Neural progenitor cell (in vitro differentiated cells): ENCODE results near the gene UTP11. TPM values are rescaled to one million over a fixed set of nuclear protein-coding genes. Genes with fewer than 3 reads are reported as not detected.

Source experiments
- DNase-seq: peaks from one replicate; pipeline ENCODE4 v3.0.0-alpha.2; 2016; ENCODE audit warnings: low spot score
- H2AFZ ChIP-seq: fragments of 200-600 bp; sonication (generic); replicated peaks from 2 replicates; pipeline ENCODE4 v1.6.1; 2016; ENCODE audit warnings: antibody characterized with exemption
- H3F3A ChIP-seq: fragments of 200-600 bp; sonication (generic); 2 replicates; pipeline ENCODE4 v1.6.1; 2016; ENCODE audit warnings: antibody characterized with exemption, low read depth
- H3K27ac ChIP-seq: fragments of 200-600 bp; sonication (generic); 2 replicates; pipeline ENCODE4 v1.5.1; 2016; ENCODE audit warnings: mild to moderate bottlenecking
- H3K27me3 ChIP-seq: fragments of 200-600 bp; sonication (generic); 2 replicates; pipeline ENCODE4 v1.6.1; 2016; ENCODE audit warnings: mild to moderate bottlenecking, moderate library complexity
- H3K36me3 ChIP-seq: fragments of 200-600 bp; sonication (generic); 2 replicates; pipeline ENCODE4 v1.5.1; 2016
- H3K4me1 ChIP-seq: fragments of 200-600 bp; sonication (generic); 2 replicates; pipeline ENCODE4 v1.6.1; 2016; ENCODE audit warnings: mixed run types
- H3K4me2 ChIP-seq: fragments of 200-600 bp; sonication (generic); 2 replicates; pipeline ENCODE4 v1.6.1; 2016
- H3K4me3 ChIP-seq: fragments of 200-600 bp; sonication (generic); 2 replicates; pipeline ENCODE4 v1.5.1; 2016
- H3K79me2 ChIP-seq: fragments of 200-600 bp; sonication (generic); 2 replicates; pipeline ENCODE4 v1.6.1; 2016; ENCODE audit warnings: low read depth
- H3K9ac ChIP-seq: fragments of 200-600 bp; sonication (generic); 2 replicates; pipeline ENCODE4 v1.6.1; 2016
- H3K9me3 ChIP-seq: fragments of 200-600 bp; sonication (generic); 2 replicates; pipeline ENCODE4 v1.5.1; 2016; ENCODE audit warnings: low read depth
- H4K20me1 ChIP-seq: fragments of 200-600 bp; sonication (generic); 2 replicates; pipeline ENCODE4 v1.6.1; 2016; ENCODE audit warnings: low read depth
- H3K27ac Mint-ChIP-seq: 3 replicates; pipeline ENCODE4 v1.8.0; 2021; ENCODE audit warnings: mixed read lengths
- H3K27me3 Mint-ChIP-seq: 2 replicates; pipeline ENCODE4 v1.8.0; 2022; ENCODE audit warnings: low read depth, mild to moderate bottlenecking, inconsistent platforms, moderate library complexity, mixed read lengths; ENCODE audit not compliant: insufficient read depth
- H3K36me3 Mint-ChIP-seq: 3 replicates; pipeline ENCODE4 v1.8.0; 2021; ENCODE audit warnings: mixed read lengths
- H3K4me1 Mint-ChIP-seq: 3 replicates; pipeline ENCODE4 v1.8.0; 2021; ENCODE audit warnings: mixed read lengths
- H3K4me3 Mint-ChIP-seq: 3 replicates; pipeline ENCODE4 v1.8.0; 2021; ENCODE audit warnings: mild to moderate bottlenecking, moderate library complexity, mixed read lengths
- H3K9me3 Mint-ChIP-seq: 3 replicates; pipeline ENCODE4 v1.8.0; 2020; ENCODE audit warnings: mixed read lengths
- EZH2 ChIP-seq: fragments of 200-600 bp; sonication (generic); IDR thresholded peaks from 2 replicates; pipeline ENCODE4 v1.6.1; 2017; ENCODE audit warnings: antibody characterized with exemption, mild to moderate bottlenecking, moderate library complexity
- EZH2phosphoT487 ChIP-seq: fragments of 200-600 bp; sonication (generic); IDR thresholded peaks from 2 replicates; pipeline ENCODE4 v1.6.1; 2017; ENCODE audit warnings: antibody characterized with exemption
- total RNA-seq: library from RNA; depleted of rRNA; stranded (reverse); fragments of >200 nt; gene quantifications from 2 replicates; pipeline ENCODE4 v1.2.3, GENCODE V29; 2015; ENCODE audit warnings: low replicate concordance
- TF ChIP-seq, protein P1 (sequence below): fragments of 200-600 bp; sonication (generic); IDR thresholded peaks from 2 replicates; pipeline ENCODE4 v1.5.1; 2017; ENCODE audit warnings: antibody characterized with exemption, mild to moderate bottlenecking

The UTP11 gene
- total RNA-seq, 1 donor from 2014 or later: 86.0 TPM

DNA sequence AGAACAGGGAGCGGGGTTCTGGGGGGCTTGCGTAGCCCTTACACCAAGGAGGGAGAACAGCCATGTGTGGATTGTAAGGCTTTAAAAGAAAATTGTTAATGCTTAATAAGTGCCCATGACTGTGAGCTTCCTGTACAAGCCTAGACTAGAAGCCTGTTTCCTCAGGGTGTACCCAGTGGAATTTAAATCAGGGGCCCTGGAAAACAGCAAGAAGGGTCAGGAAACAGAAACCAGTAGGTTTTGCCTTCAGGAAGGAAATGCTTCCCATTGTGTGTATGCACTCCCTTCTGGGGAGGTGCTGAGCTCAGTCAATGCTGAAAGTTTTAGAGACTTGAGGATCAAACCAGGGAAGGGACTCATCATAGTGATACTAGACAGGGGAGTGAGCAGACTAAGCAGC is 12.7 kb downstream of the UTP11 start:
- peaks cover 6% of the 10 kb centered on the region for H3K36me3 ChIP-seq
- H3K4me3 Mint-ChIP-seq: no peak overlapping the region
- H3K4me3 ChIP-seq: no peak overlapping the region
- H3K9ac ChIP-seq: no peak overlapping the region
- H4K20me1 ChIP-seq: peaks cover 32% of the 10 kb centered on the region
- peaks cover 31% of the 10 kb centered on the region for H3K4me1 Mint-ChIP-seq
- H3K27ac ChIP-seq: no peak overlapping the region
- no peak overlapping the region for H3K27ac Mint-ChIP-seq
- H3K9me3 ChIP-seq: no peaks in the 10 kb centered on the region
- H3K27me3 Mint-ChIP-seq: peaks cover 12% of the 10 kb centered on the region
- no peak overlapping the region for H3K4me2 ChIP-seq
- H3K79me2 ChIP-seq: peaks cover 4% of the 10 kb centered on the region
- peaks cover 35% of the 10 kb centered on the region for H3K4me1 ChIP-seq
- peaks cover 41% of the 10 kb centered on the region for H3F3A ChIP-seq
- no peak overlapping the region for H2AFZ ChIP-seq
- H3K36me3 Mint-ChIP-seq: peaks cover 14% of the 10 kb centered on the region
- H3K9me3 Mint-ChIP-seq: no peaks in the 10 kb centered on the region
- no peak for DNase-seq
- H3K27me3 ChIP-seq: no peaks in the 10 kb centered on the region
- TF ChIP-seq EZH2phosphoT487 (no peak), EZH2 (no peak)
- TF ChIP-seq, protein P1, sequence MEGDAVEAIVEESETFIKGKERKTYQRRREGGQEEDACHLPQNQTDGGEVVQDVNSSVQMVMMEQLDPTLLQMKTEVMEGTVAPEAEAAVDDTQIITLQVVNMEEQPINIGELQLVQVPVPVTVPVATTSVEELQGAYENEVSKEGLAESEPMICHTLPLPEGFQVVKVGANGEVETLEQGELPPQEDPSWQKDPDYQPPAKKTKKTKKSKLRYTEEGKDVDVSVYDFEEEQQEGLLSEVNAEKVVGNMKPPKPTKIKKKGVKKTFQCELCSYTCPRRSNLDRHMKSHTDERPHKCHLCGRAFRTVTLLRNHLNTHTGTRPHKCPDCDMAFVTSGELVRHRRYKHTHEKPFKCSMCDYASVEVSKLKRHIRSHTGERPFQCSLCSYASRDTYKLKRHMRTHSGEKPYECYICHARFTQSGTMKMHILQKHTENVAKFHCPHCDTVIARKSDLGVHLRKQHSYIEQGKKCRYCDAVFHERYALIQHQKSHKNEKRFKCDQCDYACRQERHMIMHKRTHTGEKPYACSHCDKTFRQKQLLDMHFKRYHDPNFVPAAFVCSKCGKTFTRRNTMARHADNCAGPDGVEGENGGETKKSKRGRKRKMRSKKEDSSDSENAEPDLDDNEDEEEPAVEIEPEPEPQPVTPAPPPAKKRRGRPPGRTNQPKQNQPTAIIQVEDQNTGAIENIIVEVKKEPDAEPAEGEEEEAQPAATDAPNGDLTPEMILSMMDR: no peak

GRCh38 chr1:38025664-38026063 is 13.1 kb downstream of the UTP11 start:
- peaks cover 12% of the 10 kb centered on the region for H3K27me3 Mint-ChIP-seq
- H3K4me3 ChIP-seq: no peak overlapping the region
- H3K4me3 Mint-ChIP-seq: no peak overlapping the region
- no peak overlapping the region for H2AFZ ChIP-seq
- no peaks in the 10 kb centered on the region for H3K79me2 ChIP-seq
- no peaks in the 10 kb centered on the region for H3K9me3 Mint-ChIP-seq
- DNase-seq: no peak
- H3K4me1 Mint-ChIP-seq: peaks cover 35% of the 10 kb centered on the region
- no peaks in the 10 kb centered on the region for H3K27me3 ChIP-seq
- peaks cover 36% of the 10 kb centered on the region for H4K20me1 ChIP-seq
- TF ChIP-seq, protein P1: no peak
- TF ChIP-seq EZH2phosphoT487: no peak
- TF ChIP-seq EZH2: no peak
- no peak overlapping the region for H3K4me2 ChIP-seq
- H3K36me3 ChIP-seq: peaks cover 6% of the 10 kb centered on the region
- H3K4me1 ChIP-seq: peaks cover 39% of the 10 kb centered on the region
- no peaks in the 10 kb centered on the region for H3K9me3 ChIP-seq
- no peak overlapping the region for H3K9ac ChIP-seq
- H3F3A ChIP-seq: peaks cover 41% of the 10 kb centered on the region
- peaks cover 13% of the 10 kb centered on the region for H3K36me3 Mint-ChIP-seq
- no peak overlapping the region for H3K27ac Mint-ChIP-seq
- H3K27ac ChIP-seq: no peak overlapping the region

DNA sequence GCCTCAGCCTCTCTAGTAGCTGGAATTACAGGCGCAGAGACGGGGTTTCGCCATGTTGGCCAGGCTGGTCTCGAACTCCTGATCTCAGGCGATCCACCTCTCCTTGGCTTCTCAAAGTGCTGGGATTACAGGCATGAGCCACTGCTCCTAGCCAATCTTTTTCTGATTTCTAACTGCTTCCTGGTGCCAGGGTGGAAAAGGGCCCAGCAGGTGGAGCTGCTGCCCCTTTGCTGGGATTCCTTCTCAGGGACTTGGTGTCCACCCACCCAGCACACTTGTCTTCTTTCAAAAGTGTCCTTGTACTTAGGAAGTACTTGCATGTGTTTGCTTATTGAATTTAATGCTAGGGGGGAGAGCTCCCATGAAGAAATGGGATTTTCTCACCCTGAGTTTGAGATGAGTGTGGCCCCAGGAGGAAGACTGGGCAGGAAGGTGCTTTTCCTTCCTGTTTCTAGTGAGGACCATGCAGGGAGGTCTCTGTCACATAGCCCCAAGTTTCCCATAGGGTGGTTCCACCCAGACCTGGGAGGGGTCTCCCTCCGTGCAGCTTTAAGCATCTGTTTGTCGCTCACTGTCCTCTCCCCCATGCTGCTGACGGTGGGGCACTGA is 14.2 kb downstream of the UTP11 start:
- peaks cover 12% of the 10 kb centered on the region for H3K27me3 Mint-ChIP-seq
- Histone ChIP-seq H3K4me1 (peaks cover 40% of the 10 kb centered on the region), H3K79me2 (no peaks in the 10 kb centered on the region), H3F3A (peaks cover 41% of the 10 kb centered on the region), H3K4me3 (no peak overlapping the region), H3K27me3 (no peaks in the 10 kb centered on the region), H2AFZ (no peak overlapping the region), H4K20me1 (peaks cover 40% of the 10 kb centered on the region), H3K9me3 (no peaks in the 10 kb centered on the region), H3K9ac (no peak overlapping the region), H3K36me3 (no peaks in the 10 kb centered on the region), H3K4me2 (no peak overlapping the region), H3K27ac (no peak overlapping the region)
- DNase-seq: peak; percentile 80
- peak overlapping the region; percentile 48 for H3K4me3 Mint-ChIP-seq
- H3K36me3 Mint-ChIP-seq: peaks cover 13% of the 10 kb centered on the region
- TF ChIP-seq, protein P1: peak; percentile 92
- TF ChIP-seq EZH2phosphoT487 (no peak), EZH2 (no peak)
- no peak overlapping the region for H3K27ac Mint-ChIP-seq
- no peaks in the 10 kb centered on the region for H3K9me3 Mint-ChIP-seq
- H3K4me1 Mint-ChIP-seq: peaks cover 40% of the 10 kb centered on the region
